ENCODE measurements around the gene ZNF473.

Gene ZNF473

GRCh38 chr19:50003810-50004419 lies 21.9 kb upstream of the ZNF473 start:
- no peak for DNase-seq

- DNase-seq = no peak
Measured at GRCh38 chr19:50005428-50005827, 20.4 kb upstream of the ZNF473 start.

- no peak for DNase-seq
Measured at GRCh38 chr19:50007170-50007569, 18.6 kb upstream of the ZNF473 start.

GRCh38 chr19:50007947-50008346 lies 17.9 kb upstream of the ZNF473 start:
- no peak for DNase-seq

GRCh38 chr19:50008532-50008931 lies 17.3 kb upstream of the ZNF473 start:
- no peak for DNase-seq

GRCh38 chr19:50016225-50016807 lies 9.5 kb upstream of the ZNF473 start:
- DNase-seq = no peak

- no peak for DNase-seq
Measured at GRCh38 chr19:50020481-50020880, 5.3 kb upstream of the ZNF473 start.

GRCh38 chr19:50022823-50023222 lies 3.0 kb upstream of the ZNF473 start:
- no peak for DNase-seq

- DNase-seq = no peak
Measured at GRCh38 chr19:50024719-50025021, 1.1 kb upstream of the ZNF473 start.

GRCh38 chr19:50025022-50025793 lies 597 bp upstream of the ZNF473 start, which contains the start of gene VRK3:
Gene VRK3 (minus strand): TSS chr19:50025372. CDS start chr19:50016162, 9,210 bp downstream.
- peak; percentile 100 for DNase-seq

GRCh38 chr19:50026550-50026906 lies 723 bp downstream of the ZNF473 start:
- DNase-seq = no peak

GRCh38 chr19:50030225-50030624 lies 4.4 kb downstream of the ZNF473 start:
- no peak for DNase-seq

- no peak for DNase-seq
Measured at GRCh38 chr19:50030937-50031336, 5.1 kb downstream of the ZNF473 start.

GRCh38 chr19:50036908-50037307 lies 11.1 kb downstream of the ZNF473 start:
- no peak for DNase-seq

GRCh38 chr19:50039968-50040367 lies 14.2 kb downstream of the ZNF473 start:
- no peak for DNase-seq

GRCh38 chr19:50040967-50041366 lies 15.2 kb downstream of the ZNF473 start:
- DNase-seq = no peak

GRCh38 chr19:50042363-50043024 lies 16.7 kb downstream of the ZNF473 start:
- DNase-seq = no peak

GRCh38 chr19:50043967-50044366 lies 18.2 kb downstream of the ZNF473 start:
- no peak for DNase-seq

- no peak for DNase-seq
Measured at GRCh38 chr19:50044922-50045321, 19.1 kb downstream of the ZNF473 start.

- DNase-seq = no peak
Measured at GRCh38 chr19:50046649-50047503, 21.1 kb downstream of the ZNF473 start.

- no peak for DNase-seq
Measured at GRCh38 chr19:50047671-50048070, 21.9 kb downstream of the ZNF473 start.

- peak; percentile 68 for DNase-seq
Measured at GRCh38 chr19:50050406-50051227, 24.8 kb downstream of the ZNF473 start.
